GM18867 (cell line): Measurements from ENCODE around the gene NOD1.
A peak's percentile ranks its signal among the peaks of the same experiment; 100 is the strongest.

Experiments
- ATAC-seq: cut with Tn5 transposase; IDR thresholded peaks from one replicate; pipeline ENCODE4 v1.9.1; 2021; ENCODE audit warnings: mild to moderate bottlenecking, moderate library complexity; ENCODE audit not compliant: unreplicated experiment

NOD1 gene

DNA sequence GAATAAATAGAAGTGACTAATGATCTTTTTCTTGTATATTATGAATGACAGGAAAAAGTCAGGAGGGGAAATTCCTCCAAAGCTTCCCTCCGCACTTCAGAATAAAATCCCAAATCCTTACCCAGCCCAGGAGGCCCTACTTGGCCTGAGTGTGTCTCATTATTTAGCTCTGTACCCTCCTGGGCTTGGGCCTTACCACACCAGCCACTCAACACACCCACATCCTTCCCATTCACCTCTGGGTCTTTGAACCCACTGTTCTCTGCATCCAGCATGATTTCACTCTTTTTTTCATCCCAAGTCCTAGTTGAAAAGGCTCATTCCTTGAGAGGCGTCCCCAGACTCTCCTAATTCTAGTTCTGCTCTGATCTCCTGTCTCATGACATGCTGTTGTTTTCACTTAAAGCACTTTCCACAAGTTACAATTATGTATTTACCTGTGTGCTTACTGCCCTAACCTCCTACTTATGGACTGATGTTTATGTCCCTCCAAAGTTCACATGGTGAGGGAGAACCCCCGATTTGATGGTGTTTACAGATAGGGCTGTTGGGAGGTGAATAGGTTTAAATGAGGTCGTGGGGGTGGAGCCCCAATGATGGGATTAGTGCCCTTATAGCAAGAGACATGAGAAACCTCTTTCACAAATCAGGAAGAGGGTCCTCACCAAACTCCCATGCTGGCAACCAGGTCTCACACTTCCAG, 6.4 kb downstream of the NOD1 start:
- ATAC-seq: no peak

DNA sequence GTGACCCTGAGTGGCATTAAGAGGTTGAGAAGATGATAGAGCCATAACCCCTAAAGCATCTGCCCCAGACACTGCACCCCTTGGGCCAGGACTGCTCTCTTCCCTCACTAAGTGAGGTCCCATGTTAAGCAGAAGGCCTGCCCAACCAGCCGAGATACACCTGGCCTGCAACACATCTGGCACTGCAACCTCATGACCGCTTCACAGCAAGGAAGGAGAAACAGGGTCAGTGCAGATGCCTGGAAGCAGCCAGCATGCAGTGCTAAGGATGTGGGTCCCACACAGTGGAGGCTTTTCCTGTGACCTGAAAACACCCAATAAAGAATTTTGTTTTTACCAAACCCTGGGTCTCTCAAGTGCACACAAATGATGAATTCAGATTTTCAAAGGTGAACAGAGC, 7.4 kb downstream of the NOD1 start:
- ATAC-seq: no peak

- no peak for ATAC-seq
These were observed 7.8 kb downstream of the NOD1 start for GRCh38 chr7:30470771-30471170.

GRCh38 chr7:30470163-30470770, 8.3 kb downstream of the NOD1 start:
- no peak for ATAC-seq

GRCh38 chr7:30469303-30469702, 9.3 kb downstream of the NOD1 start:
- ATAC-seq: no peak

GRCh38 chr7:30468791-30469190, 9.8 kb downstream of the NOD1 start:
- ATAC-seq: no peak

GRCh38 chr7:30468041-30468440, 10.5 kb downstream of the NOD1 start:
- no peak for ATAC-seq

DNA sequence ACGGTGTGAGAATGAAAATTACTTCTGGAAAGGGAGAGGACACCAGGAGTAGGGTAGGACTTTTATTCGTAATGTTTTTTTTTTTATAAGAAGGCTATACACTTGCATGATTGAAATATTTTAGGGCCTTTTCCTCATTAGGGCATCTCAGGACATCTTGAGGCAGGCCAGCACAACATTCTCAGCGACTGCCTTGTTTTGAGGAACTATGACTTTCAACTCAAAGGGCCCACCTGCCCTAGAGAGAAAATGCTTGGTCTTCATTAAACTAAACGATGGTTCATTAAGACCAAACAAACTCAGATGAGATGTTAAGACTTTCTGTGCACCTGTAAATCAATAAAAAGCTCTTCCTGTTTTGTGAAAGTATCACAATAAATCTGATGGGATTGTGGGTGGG, 11.3 kb downstream of the NOD1 start:
- no peak for ATAC-seq

DNA sequence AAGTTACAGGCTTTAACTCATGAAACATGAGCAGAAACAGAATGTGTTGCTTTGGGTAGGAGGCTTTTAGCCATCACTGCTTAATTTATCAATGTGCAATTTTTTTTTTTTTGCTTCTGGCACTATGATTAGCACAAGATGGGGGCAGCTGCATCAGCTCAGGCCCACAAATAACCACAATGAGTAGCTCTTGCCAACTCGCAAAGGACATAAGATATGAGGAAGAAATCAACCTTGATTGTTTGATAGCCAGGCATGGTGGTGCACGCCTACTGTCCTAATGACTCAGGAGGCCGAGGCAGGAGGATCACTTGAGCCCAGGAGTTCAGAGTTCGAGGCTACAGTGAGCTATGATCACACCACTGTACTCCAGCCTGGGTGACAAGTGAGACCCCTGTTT, 12.3 kb downstream of the NOD1 start:
- ATAC-seq: no peak

DNA sequence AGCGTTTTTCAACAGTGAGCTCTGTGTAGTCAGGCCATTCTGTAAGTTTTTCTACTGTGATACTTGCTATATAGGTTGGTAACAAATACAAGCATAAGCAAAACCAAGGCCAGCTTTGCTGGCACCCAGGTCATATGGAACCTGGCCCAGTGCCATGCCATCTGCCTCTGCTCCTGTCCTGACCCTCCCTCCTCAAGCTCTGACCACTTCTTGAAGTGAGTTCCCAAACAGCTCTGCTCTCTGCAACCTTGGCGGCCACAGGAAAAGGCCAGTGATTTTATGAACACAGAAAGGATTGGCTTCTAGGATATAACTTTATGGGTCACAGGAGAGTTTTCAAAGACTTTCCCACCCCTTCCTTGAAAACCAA, 12.8 kb downstream of the NOD1 start:
- ATAC-seq: no peak

DNA sequence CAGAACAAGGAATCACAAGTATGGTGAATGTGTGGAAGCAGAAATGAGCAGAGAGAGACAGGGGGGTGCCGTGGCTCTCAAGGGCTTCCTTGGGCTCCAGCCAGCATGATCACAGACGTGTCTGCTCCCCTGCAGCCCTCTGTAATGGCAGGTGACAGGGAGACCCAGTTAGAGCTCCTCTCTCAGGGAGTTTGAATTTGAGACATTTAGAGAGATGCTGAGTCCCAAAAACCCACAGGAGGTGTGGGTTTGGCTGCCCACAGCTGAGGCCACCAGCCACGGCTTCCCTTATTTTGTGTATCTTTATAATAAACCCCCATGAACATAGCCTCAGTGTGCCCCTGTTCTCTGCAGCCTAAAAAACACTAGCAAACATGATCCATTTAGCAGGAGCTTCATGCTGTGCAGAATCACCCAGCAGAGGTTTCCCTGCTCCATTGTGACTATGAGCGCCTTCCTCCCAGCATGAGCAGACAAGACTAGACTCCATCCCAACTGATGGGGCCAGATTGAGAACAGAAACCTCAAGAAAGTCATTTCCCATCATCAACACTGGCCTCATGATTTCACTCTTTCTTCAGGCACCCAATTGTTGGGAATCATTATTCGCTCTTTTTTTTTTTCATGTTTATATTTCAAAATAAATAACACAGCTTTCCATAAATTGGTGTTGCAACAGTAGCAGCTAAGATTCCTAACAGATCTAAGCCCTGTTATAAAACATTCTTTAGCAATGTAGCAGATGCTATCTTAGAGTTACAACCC, 13.4 kb downstream of the NOD1 start:
- ATAC-seq: no peak

DNA sequence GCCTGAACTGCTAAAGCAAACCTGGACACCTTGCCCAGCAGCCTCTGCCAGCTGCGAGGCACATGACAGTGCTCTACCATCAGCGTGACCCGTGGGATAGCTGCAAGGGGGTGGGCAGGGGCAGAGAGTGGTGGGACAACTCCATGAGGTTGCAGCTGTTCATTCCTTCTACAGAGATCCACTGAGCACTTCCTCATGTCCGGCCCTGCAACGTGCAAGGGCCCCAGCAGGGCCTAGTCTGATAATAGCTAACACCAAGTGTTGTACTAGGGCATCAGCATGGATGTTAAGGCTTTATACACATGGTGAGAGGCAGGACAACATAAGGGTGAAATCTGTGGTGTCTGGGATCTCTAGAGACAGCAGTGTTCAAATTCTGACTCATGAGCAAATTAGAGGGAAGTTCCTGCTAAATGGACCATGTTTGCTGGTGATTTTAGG, 14.3 kb downstream of the NOD1 start:
- peak; percentile 48 for ATAC-seq

DNA sequence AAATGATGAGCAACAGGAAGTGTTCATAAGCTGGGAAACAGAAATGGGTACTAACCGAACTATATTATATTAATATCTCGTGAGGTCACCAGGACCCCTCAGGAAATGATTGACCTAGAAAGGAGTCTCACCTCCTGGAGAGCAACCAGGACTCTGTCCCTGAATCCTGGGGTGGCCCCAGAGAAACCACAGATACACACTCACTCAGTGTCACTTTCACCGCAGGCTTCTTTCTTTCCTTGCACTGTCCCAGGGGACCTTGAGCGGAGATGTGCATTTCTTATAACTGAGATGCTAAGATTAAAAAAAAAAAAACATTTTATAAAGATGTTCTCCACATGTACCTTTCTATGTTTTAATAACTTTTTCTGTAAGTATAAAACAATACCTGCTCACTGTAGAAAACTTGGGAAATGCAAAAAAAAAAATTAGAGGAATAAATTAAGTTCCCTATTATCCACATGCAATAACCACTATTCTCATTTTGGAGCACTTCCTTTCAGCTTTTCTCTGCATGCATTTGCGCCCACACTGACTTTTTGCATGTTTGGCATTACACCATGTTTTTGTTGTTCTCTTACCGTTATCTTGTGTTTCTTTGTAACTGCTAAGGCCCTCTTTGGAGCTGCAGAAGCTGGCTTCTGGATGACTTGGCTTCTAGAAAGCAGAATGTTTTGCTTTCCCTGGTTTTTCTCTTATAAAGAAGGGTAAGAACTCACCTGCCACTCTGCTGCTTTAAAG, 15.0 kb downstream of the NOD1 start:
- peak; percentile 63 for ATAC-seq

DNA sequence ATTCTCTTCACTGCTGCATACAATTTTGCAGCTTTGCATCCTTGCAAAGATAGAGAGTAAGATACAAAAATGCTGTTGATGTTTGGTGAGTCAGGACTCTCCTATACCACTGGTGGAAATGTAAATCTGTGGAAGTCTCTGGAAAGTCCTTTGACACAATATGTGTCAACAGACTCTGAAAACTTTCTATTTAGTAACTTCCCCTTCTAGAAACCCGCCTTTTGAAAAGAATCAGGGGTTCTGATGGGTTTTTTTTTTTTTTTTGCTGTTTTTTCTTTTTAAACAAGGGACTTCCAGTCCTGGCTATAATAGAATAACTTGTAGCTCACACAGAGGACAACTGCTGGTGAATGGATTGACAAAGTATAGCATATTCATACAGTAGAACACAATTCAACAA, 16.4 kb downstream of the NOD1 start:
- no peak for ATAC-seq

GRCh38 chr7:30460246-30460633, 18.3 kb downstream of the NOD1 start:
- ATAC-seq: no peak

DNA sequence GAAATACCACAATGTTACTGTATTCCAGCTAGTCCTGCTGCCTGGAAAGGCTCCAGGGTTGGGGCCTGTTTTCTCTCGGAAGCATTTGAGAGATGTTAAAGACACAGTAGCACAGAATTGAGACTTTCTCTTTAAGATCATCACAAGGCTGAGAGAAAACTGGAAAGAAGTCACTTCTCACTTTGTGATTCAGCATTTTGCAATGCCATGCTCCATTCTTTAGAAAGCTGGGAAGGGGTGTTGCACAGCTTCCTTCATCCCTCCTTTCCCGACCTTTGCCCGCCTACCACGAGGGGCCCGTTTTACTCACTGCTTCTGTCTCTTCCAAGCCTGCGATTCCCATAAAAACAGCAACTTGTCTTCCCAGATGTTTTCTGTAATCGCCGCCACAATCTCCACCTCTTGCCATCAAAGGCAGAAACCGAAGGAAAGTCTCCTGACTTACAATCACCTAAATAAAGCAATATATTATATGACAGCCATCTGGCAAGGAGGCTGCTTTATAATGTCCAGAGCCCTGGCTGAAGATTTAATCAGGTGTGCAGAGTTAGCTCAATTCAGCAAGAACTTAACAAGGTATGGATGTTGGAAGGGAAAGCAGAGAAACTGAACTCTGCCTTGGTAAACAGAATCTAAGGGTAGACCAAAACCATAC, 18.9 kb downstream of the NOD1 start:
- ATAC-seq: no peak

- no peak for ATAC-seq
These were observed 20.3 kb downstream of the NOD1 start for GRCh38 chr7:30458311-30458710.

DNA sequence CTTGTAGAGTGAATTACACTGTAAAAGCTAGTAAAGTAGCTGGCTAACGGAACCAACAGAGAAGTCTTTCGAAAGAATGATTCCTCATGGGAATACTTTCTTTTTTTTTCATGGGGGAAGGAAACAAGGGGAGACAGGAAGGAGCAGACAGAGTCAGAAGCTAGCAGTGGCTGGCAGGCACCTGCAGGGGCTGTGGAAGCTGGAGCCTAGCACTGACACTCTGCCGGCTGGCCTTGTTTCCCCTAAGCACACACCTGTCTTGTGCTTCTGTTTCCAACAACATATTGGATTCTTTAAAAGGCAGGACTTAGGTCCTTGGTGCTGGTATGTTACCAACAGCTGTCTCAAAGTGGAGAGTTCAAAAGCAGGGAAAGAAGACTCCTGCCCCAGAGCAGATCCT, 24.7 kb downstream of the NOD1 start:
- ATAC-seq: no peak

DNA sequence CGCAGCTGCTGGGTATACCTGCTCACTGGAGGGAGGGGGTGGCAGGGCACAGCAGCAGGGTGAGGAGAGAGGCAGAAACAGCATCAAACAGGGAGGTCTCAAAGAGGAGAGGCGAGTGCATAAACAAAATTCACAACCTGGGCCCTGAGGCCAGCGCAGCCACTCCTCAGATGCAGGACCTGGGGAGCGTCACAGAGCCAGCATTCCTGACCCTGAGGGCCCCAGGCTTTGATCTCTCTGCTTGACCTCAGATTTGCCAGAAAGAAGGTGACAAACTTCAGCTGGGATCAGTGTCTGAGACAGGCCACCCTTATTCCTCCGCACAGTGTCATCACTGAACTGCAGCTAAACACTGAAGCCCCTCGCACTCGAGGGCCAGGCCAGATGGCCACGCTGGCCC, 25.6 kb downstream of the NOD1 start:
- ATAC-seq: no peak

- no peak for ATAC-seq
These were observed 26.2 kb downstream of the NOD1 start for GRCh38 chr7:30452280-30452930.
